GM19328 (cell line): ENCODE data around the gene FBXO9.
A peak's percentile ranks its signal among the peaks of the same experiment; 100 is the strongest.
"Not testable (repeated sequence)": the region's sequence is repeated elsewhere in the genome, so short reads cannot be mapped to it uniquely, and the experiment has no call there.

Source experiments
- ATAC-seq: cut with Tn5 transposase; IDR thresholded peaks from one replicate; pipeline ENCODE4 v1.9.1; 2021; ENCODE audit warnings: mild to moderate bottlenecking, moderate library complexity; ENCODE audit not compliant: unreplicated experiment

The FBXO9 gene

GRCh38 chr6:53045891-53046673 lies 19.1 kb upstream of the FBXO9 start:
- ATAC-seq: no peak

- peak; percentile 66 for ATAC-seq
These were observed 16.6 kb upstream of the FBXO9 start for GRCh38 chr6:53048431-53049195.

- no peak for ATAC-seq
These were observed 15.8 kb upstream of the FBXO9 start for GRCh38 chr6:53049415-53049814.

- not testable (repeated sequence) for ATAC-seq
These were observed 13.1 kb upstream of the FBXO9 start for GRCh38 chr6:53052152-53052551.

GRCh38 chr6:53054532-53054931 lies 10.7 kb upstream of the FBXO9 start:
- no peak for ATAC-seq

GRCh38 chr6:53055873-53056272 lies 9.3 kb upstream of the FBXO9 start:
- no peak for ATAC-seq

GRCh38 chr6:53056273-53056672 lies 8.9 kb upstream of the FBXO9 start:
- no peak for ATAC-seq

GRCh38 chr6:53058388-53059195 lies 6.6 kb upstream of the FBXO9 start:
- no peak for ATAC-seq

GRCh38 chr6:53059648-53060589 lies 5.3 kb upstream of the FBXO9 start:
- no peak for ATAC-seq

GRCh38 chr6:53062169-53062539 lies 3.0 kb upstream of the FBXO9 start:
- no peak for ATAC-seq

- ATAC-seq: not testable (repeated sequence)
These were observed 949 bp upstream of the FBXO9 start for GRCh38 chr6:53064255-53064654.

GRCh38 chr6:53064726-53065265 lies 408 bp upstream of the FBXO9 start:
- ATAC-seq: peak; percentile 74

- ATAC-seq: no peak
These were observed 843 bp downstream of the FBXO9 start for GRCh38 chr6:53066077-53066417.

- no peak for ATAC-seq
These were observed 1.9 kb downstream of the FBXO9 start for GRCh38 chr6:53066874-53067706.

- ATAC-seq: no peak
These were observed 2.7 kb downstream of the FBXO9 start for GRCh38 chr6:53067849-53068361.

- no peak for ATAC-seq
These were observed 4.2 kb downstream of the FBXO9 start for GRCh38 chr6:53069427-53069826.

GRCh38 chr6:53070806-53071205 lies 5.6 kb downstream of the FBXO9 start:
- peak; percentile 58 for ATAC-seq

- ATAC-seq: no peak
These were observed 9.1 kb downstream of the FBXO9 start for GRCh38 chr6:53074347-53074746.

- ATAC-seq: no peak
These were observed 15.6 kb downstream of the FBXO9 start for GRCh38 chr6:53080813-53081212.
